ENCODE results near the gene PIGH. TPM values are rescaled to one million over a fixed set of nuclear protein-coding genes. Genes with fewer than 3 reads are reported as not detected.

The PIGH gene
- polyA plus RNA-seq, 2 of the 4 experiments (the other 2 are of a cell fraction): 21.1 to 37.2 TPM

GRCh38 chr14:67599698-67600561, at the start of gene PIGH (continued):
- TF ChIP-seq ESRRA (IDR thresholded peaks at IDR 0.05; ENCODE audit: borderline replicate concordance, low read length) (no peak), REST (IDR thresholded peaks at IDR 0.05) (peak; percentile 70), HOXB13 (CRISPR knock-in tag; IDR thresholded peaks at IDR 0.05; ENCODE audit: low read depth) (peak; percentile 62; the same call in 1 of the 2 replicates), FOXS1 (CRISPR knock-in tag; IDR thresholded peaks at IDR 0.05) (no peak), HEYL (CRISPR knock-in tag; IDR thresholded peaks at IDR 0.05) (no peak), RFX5 (IDR thresholded peaks at IDR 0.05) (no peak), NR3C1 (IDR thresholded peaks at IDR 0.05) (no peak), ZC3H11A (IDR thresholded peaks at IDR 0.05) (no peak), CBX2 (IDR thresholded peaks at IDR 0.05; ENCODE audit: borderline replicate concordance, low read depth) (no peak), HES2 (IDR thresholded peaks at IDR 0.05) (no peak), KDM5A (IDR thresholded peaks at IDR 0.05) (no peak), ATOH8 (CRISPR knock-in tag; IDR thresholded peaks at IDR 0.05; ENCODE audit: low read depth) (no peak), CTCF (IDR thresholded peaks at IDR 0.05) (peak; percentile 56), EHF (CRISPR knock-in tag; IDR thresholded peaks at IDR 0.05) (no peak), CHD4 (IDR thresholded peaks at IDR 0.05; ENCODE audit: borderline replicate concordance) (no peak), HOXA7 (CRISPR knock-in tag; IDR thresholded peaks at IDR 0.05) (no peak), MAFK (IDR thresholded peaks at IDR 0.05; ENCODE audit: partially characterized antibody) (no peak), MYC (IDR thresholded peaks at IDR 0.05; ENCODE audit: borderline replicate concordance, low read length) (no peak), GATA3 (IDR thresholded peaks at IDR 0.05; ENCODE audit: borderline replicate concordance) (no peak), ZFP36 (IDR thresholded peaks at IDR 0.05; ENCODE audit: borderline replicate concordance, partially characterized antibody) (no peak), HDAC2 (IDR thresholded peaks at IDR 0.05) (no peak), PHF8 (IDR thresholded peaks at IDR 0.05; ENCODE audit: borderline replicate concordance, low read depth) (peak; percentile 94), SMC3 (IDR thresholded peaks at IDR 0.05) (peak; percentile 44; the same call in 2 of the 3 replicates), HOXB5 (CRISPR knock-in tag; IDR thresholded peaks at IDR 0.05) (0 out of 2 replicates have a peak, but pooled peaks have one; percentile 27)
